GM23338 (cell line): Measurements from ENCODE around the gene ZMAT2. TPM values are rescaled to one million over a fixed set of nuclear protein-coding genes. Genes with fewer than 3 reads are reported as not detected.
"Not testable (repeated sequence)": the region's sequence is repeated elsewhere in the genome, so short reads cannot be mapped to it uniquely, and the experiment has no call there.

Experiments
- ATAC-seq: fragments of 200-7000 bp; cut with Tn5 transposase; 3 replicates; pipeline ENCODE4 v1.9.1; 2020
- DNase-seq: peaks from one replicate; pipeline ENCODE4 v3.0.0-alpha.2; 2015; ENCODE audit warnings: low spot score
- H2AFZ ChIP-seq: fragments of 200-600 bp; sonication (generic); 2 replicates; pipeline ENCODE4 v1.8.0; 2016; ENCODE audit warnings: antibody characterized with exemption, mild to moderate bottlenecking, moderate library complexity
- H3F3A ChIP-seq: fragments of 200-600 bp; sonication (generic); replicated peaks from 2 replicates; pipeline ENCODE4 v1.8.0; 2017; ENCODE audit warnings: antibody characterized with exemption, mixed run types, low read depth
- H3K27ac ChIP-seq: fragments of 200-600 bp; sonication (generic); 2 replicates; pipeline ENCODE4 v1.6.1; 2016; ENCODE audit warnings: low read depth
- H3K27me3 ChIP-seq: fragments of 200-600 bp; sonication (generic); 2 replicates; pipeline ENCODE4 v1.8.0; 2016; ENCODE audit warnings: mild to moderate bottlenecking, mixed run types, moderate library complexity; ENCODE audit not compliant: insufficient read depth
- H3K36me3 ChIP-seq: fragments of 200-600 bp; sonication (generic); 2 replicates; pipeline ENCODE4 v1.8.0; 2016; ENCODE audit warnings: mild to moderate bottlenecking; ENCODE audit not compliant: insufficient read depth
- H3K4me1 ChIP-seq: fragments of 200-600 bp; sonication (generic); 2 replicates; pipeline ENCODE4 v1.8.0; 2016; ENCODE audit warnings: mild to moderate bottlenecking, moderate library complexity; ENCODE audit not compliant: insufficient read depth
- H3K4me2 ChIP-seq: fragments of 200-600 bp; sonication (generic); 2 replicates; pipeline ENCODE4 v1.7.1; 2017; ENCODE audit warnings: mixed run types
- H3K4me3 ChIP-seq: fragments of 200-600 bp; sonication (generic); 2 replicates; pipeline ENCODE4 v1.6.1; 2016; ENCODE audit warnings: mixed run types
- H3K79me2 ChIP-seq: fragments of 200-600 bp; sonication (generic); replicated peaks from 2 replicates; pipeline ENCODE4 v1.8.0; 2017; ENCODE audit warnings: mild to moderate bottlenecking; ENCODE audit not compliant: insufficient read depth
- H3K9me2 ChIP-seq: fragments of 200-600 bp; sonication (generic); 2 replicates; pipeline ENCODE4 v1.8.0; 2017; ENCODE audit not compliant: insufficient read depth
- H4K20me1 ChIP-seq: fragments of 200-600 bp; sonication (generic); replicated peaks from 2 replicates; pipeline ENCODE4 v1.8.0; 2017; ENCODE audit warnings: mild to moderate bottlenecking; ENCODE audit not compliant: insufficient read depth
- H3K27ac Mint-ChIP-seq: 2 replicates; pipeline ENCODE4 v1.8.0; 2020; ENCODE audit warnings: inconsistent platforms, mild to moderate bottlenecking, moderate library complexity, mixed read lengths
- H3K27me3 Mint-ChIP-seq: 3 replicates; pipeline ENCODE4 v1.8.0; 2022; ENCODE audit warnings: low read depth, mild to moderate bottlenecking, moderate library complexity, mixed read lengths, inconsistent platforms; ENCODE audit not compliant: insufficient read depth, poor library complexity
- H3K36me3 Mint-ChIP-seq: 3 replicates; pipeline ENCODE4 v1.8.0; 2021; ENCODE audit warnings: low read depth, mild to moderate bottlenecking, inconsistent platforms, moderate library complexity, mixed read lengths
- H3K4me1 Mint-ChIP-seq: 3 replicates; pipeline ENCODE4 v1.8.0; 2020; ENCODE audit warnings: mild to moderate bottlenecking, inconsistent platforms, mixed read lengths
- H3K4me3 Mint-ChIP-seq: 3 replicates; pipeline ENCODE4 v1.8.0; 2021; ENCODE audit warnings: moderate library complexity, mild to moderate bottlenecking, inconsistent platforms, mixed read lengths
- H3K9me3 Mint-ChIP-seq: 3 replicates; pipeline ENCODE4 v1.8.0; 2020; ENCODE audit warnings: moderate library complexity, mild to moderate bottlenecking, inconsistent platforms, mixed read lengths
- ZNF331 ChIP-seq: fragments of 250-450 bp; sonication (Bioruptor Pico); IDR thresholded peaks from 2 replicates; pipeline ENCODE4 v1.5.0; 2020; ENCODE audit warnings: low read depth, mild to moderate bottlenecking, moderate library complexity
- polyA plus RNA-seq: library from polyadenylated mRNA; unstranded; fragments of >200 nt; fragmentation: Nextera tagmentation; extraction: Ambion mirVana; gene quantifications from 2 replicates; pipeline ENCODE4 v1.2.1, GENCODE V29; 2016
- total RNA-seq: library from RNA; depleted of rRNA; stranded (reverse); fragments of >200 nt; shearing (Covaris generic); gene quantifications from 2 replicates; pipeline ENCODE4 v1.2.3, GENCODE V29; 2014
- TF ChIP-seq, protein P1 (sequence below): fragments of 250-450 bp; sonication (Bioruptor Pico); IDR thresholded peaks from 2 replicates; pipeline ENCODE4 v1.5.0; 2020; ENCODE audit warnings: mild to moderate bottlenecking, moderate library complexity
- TF ChIP-seq, protein P2 (sequence below): IDR thresholded peaks from one replicate; pipeline ENCODE4 v1.6.1; 2018; ENCODE audit warnings: antibody characterized with exemption; ENCODE audit not compliant: unreplicated experiment

ZMAT2 gene
- total and polyA plus RNA-seq, 2 experiments from 2014 or later: 26.4 to 50.6 TPM

- TF ChIP-seq, protein P1, sequence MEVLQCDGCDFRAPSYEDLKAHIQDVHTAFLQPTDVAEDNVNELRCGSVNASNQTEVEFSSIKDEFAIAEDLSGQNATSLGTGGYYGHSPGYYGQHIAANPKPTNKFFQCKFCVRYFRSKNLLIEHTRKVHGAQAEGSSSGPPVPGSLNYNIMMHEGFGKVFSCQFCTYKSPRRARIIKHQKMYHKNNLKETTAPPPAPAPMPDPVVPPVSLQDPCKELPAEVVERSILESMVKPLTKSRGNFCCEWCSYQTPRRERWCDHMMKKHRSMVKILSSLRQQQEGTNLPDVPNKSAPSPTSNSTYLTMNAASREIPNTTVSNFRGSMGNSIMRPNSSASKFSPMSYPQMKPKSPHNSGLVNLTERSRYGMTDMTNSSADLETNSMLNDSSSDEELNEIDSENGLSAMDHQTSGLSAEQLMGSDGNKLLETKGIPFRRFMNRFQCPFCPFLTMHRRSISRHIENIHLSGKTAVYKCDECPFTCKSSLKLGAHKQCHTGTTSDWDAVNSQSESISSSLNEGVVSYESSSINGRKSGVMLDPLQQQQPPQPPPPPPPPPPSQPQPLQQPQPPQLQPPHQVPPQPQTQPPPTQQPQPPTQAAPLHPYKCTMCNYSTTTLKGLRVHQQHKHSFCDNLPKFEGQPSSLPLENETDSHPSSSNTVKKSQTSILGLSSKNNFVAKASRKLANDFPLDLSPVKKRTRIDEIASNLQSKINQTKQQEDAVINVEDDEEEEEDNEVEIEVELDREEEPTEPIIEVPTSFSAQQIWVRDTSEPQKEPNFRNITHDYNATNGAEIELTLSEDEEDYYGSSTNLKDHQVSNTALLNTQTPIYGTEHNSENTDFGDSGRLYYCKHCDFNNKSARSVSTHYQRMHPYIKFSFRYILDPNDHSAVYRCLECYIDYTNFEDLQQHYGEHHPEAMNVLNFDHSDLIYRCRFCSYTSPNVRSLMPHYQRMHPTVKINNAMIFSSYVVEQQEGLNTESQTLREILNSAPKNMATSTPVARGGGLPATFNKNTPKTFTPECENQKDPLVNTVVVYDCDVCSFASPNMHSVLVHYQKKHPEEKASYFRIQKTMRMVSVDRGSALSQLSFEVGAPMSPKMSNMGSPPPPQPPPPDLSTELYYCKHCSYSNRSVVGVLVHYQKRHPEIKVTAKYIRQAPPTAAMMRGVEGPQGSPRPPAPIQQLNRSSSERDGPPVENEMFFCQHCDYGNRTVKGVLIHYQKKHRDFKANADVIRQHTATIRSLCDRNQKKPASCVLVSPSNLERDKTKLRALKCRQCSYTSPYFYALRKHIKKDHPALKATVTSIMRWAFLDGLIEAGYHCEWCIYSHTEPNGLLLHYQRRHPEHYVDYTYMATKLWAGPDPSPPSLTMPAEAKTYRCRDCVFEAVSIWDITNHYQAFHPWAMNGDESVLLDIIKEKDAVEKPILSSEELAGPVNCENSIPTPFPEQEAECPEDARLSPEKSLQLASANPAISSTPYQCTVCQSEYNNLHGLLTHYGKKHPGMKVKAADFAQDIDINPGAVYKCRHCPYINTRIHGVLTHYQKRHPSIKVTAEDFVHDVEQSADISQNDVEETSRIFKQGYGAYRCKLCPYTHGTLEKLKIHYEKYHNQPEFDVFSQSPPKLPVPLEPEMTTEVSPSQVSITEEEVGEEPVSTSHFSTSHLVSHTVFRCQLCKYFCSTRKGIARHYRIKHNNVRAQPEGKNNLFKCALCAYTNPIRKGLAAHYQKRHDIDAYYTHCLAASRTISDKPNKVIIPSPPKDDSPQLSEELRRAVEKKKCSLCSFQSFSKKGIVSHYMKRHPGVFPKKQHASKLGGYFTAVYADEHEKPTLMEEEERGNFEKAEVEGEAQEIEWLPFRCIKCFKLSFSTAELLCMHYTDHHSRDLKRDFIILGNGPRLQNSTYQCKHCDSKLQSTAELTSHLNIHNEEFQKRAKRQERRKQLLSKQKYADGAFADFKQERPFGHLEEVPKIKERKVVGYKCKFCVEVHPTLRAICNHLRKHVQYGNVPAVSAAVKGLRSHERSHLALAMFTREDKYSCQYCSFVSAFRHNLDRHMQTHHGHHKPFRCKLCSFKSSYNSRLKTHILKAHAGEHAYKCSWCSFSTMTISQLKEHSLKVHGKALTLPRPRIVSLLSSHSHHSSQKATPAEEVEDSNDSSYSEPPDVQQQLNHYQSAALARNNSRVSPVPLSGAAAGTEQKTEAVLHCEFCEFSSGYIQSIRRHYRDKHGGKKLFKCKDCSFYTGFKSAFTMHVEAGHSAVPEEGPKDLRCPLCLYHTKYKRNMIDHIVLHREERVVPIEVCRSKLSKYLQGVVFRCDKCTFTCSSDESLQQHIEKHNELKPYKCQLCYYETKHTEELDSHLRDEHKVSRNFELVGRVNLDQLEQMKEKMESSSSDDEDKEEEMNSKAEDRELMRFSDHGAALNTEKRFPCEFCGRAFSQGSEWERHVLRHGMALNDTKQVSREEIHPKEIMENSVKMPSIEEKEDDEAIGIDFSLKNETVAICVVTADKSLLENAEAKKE: no peak
- TF ChIP-seq ZNF331 (CRISPR knock-in tag): no peak
- TF ChIP-seq, protein P2, sequence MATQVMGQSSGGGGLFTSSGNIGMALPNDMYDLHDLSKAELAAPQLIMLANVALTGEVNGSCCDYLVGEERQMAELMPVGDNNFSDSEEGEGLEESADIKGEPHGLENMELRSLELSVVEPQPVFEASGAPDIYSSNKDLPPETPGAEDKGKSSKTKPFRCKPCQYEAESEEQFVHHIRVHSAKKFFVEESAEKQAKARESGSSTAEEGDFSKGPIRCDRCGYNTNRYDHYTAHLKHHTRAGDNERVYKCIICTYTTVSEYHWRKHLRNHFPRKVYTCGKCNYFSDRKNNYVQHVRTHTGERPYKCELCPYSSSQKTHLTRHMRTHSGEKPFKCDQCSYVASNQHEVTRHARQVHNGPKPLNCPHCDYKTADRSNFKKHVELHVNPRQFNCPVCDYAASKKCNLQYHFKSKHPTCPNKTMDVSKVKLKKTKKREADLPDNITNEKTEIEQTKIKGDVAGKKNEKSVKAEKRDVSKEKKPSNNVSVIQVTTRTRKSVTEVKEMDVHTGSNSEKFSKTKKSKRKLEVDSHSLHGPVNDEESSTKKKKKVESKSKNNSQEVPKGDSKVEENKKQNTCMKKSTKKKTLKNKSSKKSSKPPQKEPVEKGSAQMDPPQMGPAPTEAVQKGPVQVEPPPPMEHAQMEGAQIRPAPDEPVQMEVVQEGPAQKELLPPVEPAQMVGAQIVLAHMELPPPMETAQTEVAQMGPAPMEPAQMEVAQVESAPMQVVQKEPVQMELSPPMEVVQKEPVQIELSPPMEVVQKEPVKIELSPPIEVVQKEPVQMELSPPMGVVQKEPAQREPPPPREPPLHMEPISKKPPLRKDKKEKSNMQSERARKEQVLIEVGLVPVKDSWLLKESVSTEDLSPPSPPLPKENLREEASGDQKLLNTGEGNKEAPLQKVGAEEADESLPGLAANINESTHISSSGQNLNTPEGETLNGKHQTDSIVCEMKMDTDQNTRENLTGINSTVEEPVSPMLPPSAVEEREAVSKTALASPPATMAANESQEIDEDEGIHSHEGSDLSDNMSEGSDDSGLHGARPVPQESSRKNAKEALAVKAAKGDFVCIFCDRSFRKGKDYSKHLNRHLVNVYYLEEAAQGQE: no peak
These were observed 18.0 kb downstream of the ZMAT2 start (continued) for GRCh38 chr5:140718266-140718592.

GRCh38 chr5:140720738-140721137, 20.5 kb downstream of the ZMAT2 start:
- not testable (repeated sequence) for H3K27ac ChIP-seq, H3K79me2 ChIP-seq, H3K4me1 Mint-ChIP-seq, H3K27me3 ChIP-seq, H3K4me1 ChIP-seq, H3F3A ChIP-seq, ATAC-seq, H3K36me3 Mint-ChIP-seq, H3K27ac Mint-ChIP-seq, H3K9me3 Mint-ChIP-seq, H3K9me2 ChIP-seq, H3K4me3 Mint-ChIP-seq, DNase-seq, H3K27me3 Mint-ChIP-seq, H4K20me1 ChIP-seq, H3K4me2 ChIP-seq, H3K36me3 ChIP-seq, H3K4me3 ChIP-seq
- peak overlapping the region; percentile 80; the same call in 1 of the 2 replicates for H2AFZ ChIP-seq

DNA sequence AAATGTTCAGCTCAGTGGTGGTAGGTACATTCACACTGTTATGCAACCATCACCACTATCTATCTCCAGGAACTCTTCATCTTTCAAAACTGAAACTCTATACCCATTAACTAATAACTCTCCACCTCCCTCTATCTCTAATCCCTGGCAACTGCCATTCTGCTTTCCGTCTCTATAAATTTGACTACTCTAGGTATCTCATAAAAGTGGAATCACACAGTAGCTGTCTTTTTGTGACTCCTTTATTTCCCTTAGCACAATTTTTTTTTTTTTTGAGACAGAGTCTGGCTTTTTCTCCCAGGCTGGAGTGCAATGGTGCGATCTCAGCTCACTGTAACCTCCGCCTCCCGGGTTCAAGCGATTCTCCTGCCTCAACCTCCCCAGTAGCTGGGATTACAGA, 21.1 kb downstream of the ZMAT2 start:
- not testable (repeated sequence) for ATAC-seq, H2AFZ ChIP-seq, H3K4me3 ChIP-seq, H3K4me1 Mint-ChIP-seq, H3K79me2 ChIP-seq, H3K27me3 ChIP-seq, H3K27me3 Mint-ChIP-seq, H3K9me3 Mint-ChIP-seq, H3K27ac Mint-ChIP-seq, H3F3A ChIP-seq, H3K4me1 ChIP-seq, H3K9me2 ChIP-seq, H3K27ac ChIP-seq, H3K36me3 ChIP-seq, H3K36me3 Mint-ChIP-seq, DNase-seq, H4K20me1 ChIP-seq, H3K4me2 ChIP-seq, H3K4me3 Mint-ChIP-seq
